HG03139 (cell line): Measurements from ENCODE around the gene NFKB2.
A peak's percentile ranks its signal among the peaks of the same experiment; 100 is the strongest.

ENCODE experiments used
- ATAC-seq: cut with Tn5 transposase; IDR thresholded peaks from one replicate; pipeline ENCODE4 v1.9.1; 2021; ENCODE audit not compliant: unreplicated experiment

Gene NFKB2

GRCh38 chr10:102394079-102394800, 1.3 kb upstream of the NFKB2 start:
- ATAC-seq = peak; percentile 71

- no peak for ATAC-seq
These were observed 605 bp upstream of the NFKB2 start for GRCh38 chr10:102394801-102395399.

DNA sequence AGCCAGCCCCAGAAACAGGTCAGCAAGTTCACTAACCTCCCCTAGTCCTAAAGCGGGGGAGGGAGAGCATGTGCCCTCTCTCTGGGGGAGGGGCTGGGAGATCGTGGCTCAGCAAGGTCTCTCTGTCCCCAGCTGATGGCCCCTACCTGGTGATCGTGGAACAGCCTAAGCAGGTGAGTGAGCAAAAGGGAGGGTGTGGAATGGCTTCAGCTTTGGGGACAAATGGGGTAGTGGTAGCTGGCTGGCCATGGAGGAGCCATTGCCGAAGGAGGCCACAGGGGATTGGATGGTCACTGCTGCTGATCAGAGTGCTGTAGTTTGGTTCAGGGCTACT, 779 bp downstream of the NFKB2 start:
- no peak for ATAC-seq

- ATAC-seq = no peak
These were observed 1.2 kb downstream of the NFKB2 start for GRCh38 chr10:102396730-102397151.

GRCh38 chr10:102397222-102398171, 2.0 kb downstream of the NFKB2 start:
- no peak for ATAC-seq

GRCh38 chr10:102398172-102399020, 2.9 kb downstream of the NFKB2 start:
- ATAC-seq = no peak

- peak; percentile 37 for ATAC-seq
These were observed 3.9 kb downstream of the NFKB2 start for GRCh38 chr10:102399217-102400021.

DNA sequence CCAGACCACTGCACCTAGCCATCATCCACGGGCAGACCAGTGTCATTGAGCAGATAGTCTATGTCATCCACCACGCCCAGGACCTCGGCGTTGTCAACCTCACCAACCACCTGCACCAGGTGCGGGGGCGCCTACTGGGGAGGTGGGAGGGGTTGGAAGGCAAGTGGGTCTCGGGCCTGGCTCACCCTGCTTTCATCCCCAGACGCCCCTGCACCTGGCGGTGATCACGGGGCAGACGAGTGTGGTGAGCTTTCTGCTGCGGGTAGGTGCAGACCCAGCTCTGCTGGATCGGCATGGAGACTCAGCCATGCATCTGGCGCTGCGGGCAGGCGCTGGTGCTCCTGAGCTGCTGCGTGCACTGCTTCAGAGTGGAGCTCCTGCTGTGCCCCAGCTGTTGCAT, 4.6 kb downstream of the NFKB2 start:
- no peak for ATAC-seq

- ATAC-seq = no peak
These were observed 5.3 kb downstream of the NFKB2 start for GRCh38 chr10:102400598-102401341.

DNA sequence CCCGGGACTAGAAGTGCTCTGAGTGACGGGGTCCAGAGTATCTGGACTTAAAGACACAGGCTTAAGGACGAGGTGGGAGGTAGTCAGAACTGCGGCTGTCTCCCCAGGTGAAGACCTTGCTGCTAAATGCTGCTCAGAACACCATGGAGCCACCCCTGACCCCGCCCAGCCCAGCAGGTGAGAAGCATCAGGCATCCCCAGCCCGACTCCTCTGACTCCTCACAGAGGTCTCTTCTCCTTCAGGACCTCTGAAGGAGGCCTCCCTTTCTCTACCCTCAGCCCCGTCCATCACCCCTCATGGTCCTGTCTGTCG, 5.8 kb downstream of the NFKB2 start:
- ATAC-seq = no peak

DNA sequence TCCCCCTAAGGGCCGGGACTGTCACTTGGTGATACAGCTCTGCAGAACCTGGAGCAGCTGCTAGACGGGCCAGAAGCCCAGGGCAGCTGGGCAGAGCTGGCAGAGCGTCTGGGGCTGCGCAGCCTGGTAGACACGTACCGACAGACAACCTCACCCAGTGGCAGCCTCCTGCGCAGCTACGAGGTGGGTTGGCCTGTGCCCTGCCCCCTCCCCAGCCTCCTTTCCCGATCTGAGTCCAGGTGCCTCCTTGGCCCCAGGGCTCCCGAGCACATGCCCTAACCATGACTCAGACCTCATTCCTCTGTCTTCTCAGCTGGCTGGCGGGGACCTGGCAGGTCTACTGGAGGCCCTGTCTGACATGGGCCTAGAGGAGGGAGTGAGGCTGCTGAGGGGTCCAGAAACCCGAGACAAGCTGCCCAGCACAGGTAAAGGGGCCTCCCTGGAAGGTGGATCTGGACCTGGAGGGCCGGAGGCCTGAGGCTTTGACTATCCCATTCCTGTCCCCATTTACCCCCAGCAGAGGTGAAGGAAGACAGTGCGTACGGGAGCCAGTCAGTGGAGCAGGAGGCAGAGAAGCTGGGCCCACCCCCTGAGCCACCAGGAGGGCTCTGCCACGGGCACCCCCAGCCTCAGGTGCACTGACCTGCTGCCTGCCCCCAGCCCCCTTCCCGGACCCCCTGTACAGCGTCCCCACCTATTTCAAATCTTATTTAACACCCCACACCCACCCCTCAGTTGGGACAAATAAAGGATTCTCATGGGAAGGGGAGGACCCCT, 6.4 kb downstream of the NFKB2 start:
- no peak for ATAC-seq

DNA sequence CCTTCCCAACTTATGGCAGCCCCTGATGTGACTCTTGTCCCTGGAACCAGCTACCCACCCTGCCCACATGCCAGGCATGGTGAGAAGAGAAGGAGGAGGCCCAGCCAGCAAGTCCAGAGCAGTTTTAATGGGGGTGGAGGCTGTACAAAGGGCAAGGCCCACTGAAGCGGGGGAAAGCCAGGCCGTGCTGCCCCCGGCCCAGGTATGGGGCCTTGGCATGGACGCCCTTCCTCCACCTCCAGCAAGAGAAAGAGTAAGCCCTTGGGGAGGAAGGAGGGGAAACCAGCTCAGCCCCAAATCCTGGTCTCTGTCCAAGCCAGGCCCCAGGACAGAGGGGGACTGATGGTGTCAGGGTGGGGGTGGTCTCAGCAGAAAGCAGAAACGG, 7.0 kb downstream of the NFKB2 start:
- ATAC-seq = no peak

DNA sequence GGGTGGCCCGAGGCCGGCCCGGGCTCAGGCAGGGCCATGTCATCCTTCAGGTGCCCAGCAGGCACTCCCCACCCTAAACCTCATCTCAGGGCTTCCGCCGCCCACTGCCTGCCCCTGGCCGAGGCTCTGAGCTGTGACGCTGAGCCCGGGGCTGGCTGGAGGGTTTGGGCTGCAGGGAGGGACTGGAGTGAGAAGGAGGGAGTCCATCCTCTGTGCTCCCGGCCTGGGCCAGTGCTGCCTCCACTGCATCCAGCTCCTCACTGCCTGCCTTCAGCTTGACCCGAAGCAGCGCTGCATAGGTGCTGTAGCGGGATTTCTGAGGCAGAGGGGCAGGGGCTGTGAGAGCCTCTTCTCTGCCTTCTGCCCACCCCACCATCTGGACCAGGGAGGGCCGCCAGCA, 7.6 kb downstream of the NFKB2 start:
- no peak for ATAC-seq

DNA sequence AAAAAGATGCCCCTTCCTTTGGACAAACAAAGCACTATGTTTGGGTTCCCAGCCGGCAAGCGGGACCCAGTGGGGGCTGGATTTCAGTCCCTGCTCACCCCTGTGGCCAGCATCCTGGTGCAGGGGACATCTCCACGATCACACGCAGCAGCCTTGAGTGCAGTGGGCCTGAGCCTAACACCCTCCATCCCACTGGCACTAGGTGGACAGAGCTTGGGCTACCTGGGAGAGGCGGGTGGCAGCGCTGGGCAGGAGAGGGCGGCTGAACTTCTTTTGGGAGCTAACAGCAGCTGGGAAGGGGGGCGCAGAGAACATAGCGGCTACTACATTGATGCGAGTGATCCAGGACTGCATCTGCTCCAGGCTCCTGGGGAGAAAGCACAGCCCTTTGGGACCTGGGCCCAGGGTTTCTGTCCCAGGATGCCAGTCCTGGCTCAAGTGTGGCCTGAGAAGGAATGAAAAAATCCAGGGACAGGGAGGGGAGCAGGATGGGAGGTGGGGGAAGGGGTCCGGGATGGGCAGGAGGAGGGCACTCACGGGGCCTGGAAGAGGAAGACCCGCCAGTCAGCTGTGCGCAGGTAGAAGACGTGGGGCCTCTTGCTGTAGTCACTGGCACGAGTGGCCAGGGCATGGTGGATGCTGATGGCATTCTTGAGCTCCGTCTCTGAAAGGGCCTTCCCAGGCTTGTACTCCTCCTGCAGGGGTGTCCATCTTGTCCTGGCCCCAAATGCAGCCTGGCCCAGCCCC, 9.0 kb downstream of the NFKB2 start:
- no peak for ATAC-seq

- ATAC-seq = no peak
These were observed 9.6 kb downstream of the NFKB2 start for GRCh38 chr10:102405108-102405571.

DNA sequence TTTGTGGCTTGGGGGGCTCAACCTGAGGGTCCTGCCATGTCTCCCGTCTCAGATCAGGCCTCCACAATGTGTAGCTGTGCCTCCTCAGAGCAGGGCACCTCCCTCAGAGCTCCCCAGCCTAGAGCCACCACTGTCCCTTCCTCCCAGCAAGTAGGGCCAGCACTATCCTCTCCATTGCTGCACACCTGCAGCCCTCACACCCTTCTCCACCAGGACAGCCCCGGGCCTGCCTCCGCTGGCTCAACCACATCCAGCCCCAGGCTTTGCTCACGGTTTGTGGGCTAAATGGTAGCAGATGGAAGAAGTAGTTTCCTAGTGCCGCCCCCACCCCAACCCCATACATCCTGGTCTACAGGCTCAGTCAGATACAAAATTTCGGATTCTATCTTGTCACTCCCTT, 10.1 kb downstream of the NFKB2 start:
- ATAC-seq = no peak

- ATAC-seq = no peak
These were observed 11.3 kb downstream of the NFKB2 start for GRCh38 chr10:102406815-102407214.
